ENCODE measurements around the gene SDF4. TPM values are rescaled to one million over a fixed set of nuclear protein-coding genes. Genes with fewer than 3 reads are reported as not detected.

Gene SDF4
- total RNA-seq, 3 donors from 2014 or later (not counting 1 experiment from before 2014, with no cell fraction given): 176 to 211 (median 184) TPM

DNA sequence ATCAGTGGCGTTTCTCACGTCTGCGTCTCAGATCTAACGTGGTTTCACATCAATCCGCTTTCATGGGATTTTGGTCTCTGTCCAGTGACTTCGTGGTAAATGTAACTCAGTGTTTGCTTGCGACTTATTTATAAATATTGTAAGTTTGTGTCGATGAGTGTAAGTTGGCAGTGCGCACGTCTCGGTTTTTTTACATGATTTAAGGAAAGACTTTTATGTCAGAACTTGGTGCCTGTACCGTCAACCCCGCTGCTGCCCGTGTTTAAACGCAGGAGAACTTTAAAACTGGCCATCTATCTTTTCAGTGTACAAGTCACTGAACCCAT lies 1.7 kb upstream of the SDF4 start:
- H3K4me3 Mint-ChIP-seq: peak overlapping the region; percentile 88
- Histone ChIP-seq H3K4me3 (ENCODE audit: low read length) (no peak overlapping the region), H3K36me3 (ENCODE audit: control insufficient read depth, insufficient read depth, low read length) (peaks cover 16% of the 10 kb centered on the region), H3K27me3 (ENCODE audit: control insufficient read depth, insufficient read depth, low read length) (peaks cover 2% of the 10 kb centered on the region), H3K27ac (ENCODE audit: low read length) (no peak overlapping the region), H3K9me3 (ENCODE audit: control insufficient read depth, insufficient read depth, low read length) (no peaks in the 10 kb centered on the region), H3K4me1 (ENCODE audit: control insufficient read depth, insufficient read depth, low read length) (peaks cover 47% of the 10 kb centered on the region)
- TF ChIP-seq, protein P1, sequence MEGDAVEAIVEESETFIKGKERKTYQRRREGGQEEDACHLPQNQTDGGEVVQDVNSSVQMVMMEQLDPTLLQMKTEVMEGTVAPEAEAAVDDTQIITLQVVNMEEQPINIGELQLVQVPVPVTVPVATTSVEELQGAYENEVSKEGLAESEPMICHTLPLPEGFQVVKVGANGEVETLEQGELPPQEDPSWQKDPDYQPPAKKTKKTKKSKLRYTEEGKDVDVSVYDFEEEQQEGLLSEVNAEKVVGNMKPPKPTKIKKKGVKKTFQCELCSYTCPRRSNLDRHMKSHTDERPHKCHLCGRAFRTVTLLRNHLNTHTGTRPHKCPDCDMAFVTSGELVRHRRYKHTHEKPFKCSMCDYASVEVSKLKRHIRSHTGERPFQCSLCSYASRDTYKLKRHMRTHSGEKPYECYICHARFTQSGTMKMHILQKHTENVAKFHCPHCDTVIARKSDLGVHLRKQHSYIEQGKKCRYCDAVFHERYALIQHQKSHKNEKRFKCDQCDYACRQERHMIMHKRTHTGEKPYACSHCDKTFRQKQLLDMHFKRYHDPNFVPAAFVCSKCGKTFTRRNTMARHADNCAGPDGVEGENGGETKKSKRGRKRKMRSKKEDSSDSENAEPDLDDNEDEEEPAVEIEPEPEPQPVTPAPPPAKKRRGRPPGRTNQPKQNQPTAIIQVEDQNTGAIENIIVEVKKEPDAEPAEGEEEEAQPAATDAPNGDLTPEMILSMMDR (IDR thresholded peaks at IDR 0.05): no peak
- WGBS (ENCODE audit: insufficient coverage): 94% methylated on average over 15 of the region's 15 CpGs
- peaks cover 28 to 29% of the 10 kb centered on the region in 2 donors for H3K4me1 Mint-ChIP-seq
- intact Hi-C loops (cut with micrococcal nuclease): no loop called here
- H3K27ac Mint-ChIP-seq: peak overlapping the region; percentile 64 to 70
- no peaks in the 10 kb centered on the region for H3K9me3 Mint-ChIP-seq
- H3K27me3 Mint-ChIP-seq (ENCODE audit: low read depth in 2 of 2): no peaks in the 10 kb centered on the region
- DNase-seq (no peak), ATAC-seq (no peak)
- no peaks in the 10 kb centered on the region for H3K36me3 Mint-ChIP-seq

DNA sequence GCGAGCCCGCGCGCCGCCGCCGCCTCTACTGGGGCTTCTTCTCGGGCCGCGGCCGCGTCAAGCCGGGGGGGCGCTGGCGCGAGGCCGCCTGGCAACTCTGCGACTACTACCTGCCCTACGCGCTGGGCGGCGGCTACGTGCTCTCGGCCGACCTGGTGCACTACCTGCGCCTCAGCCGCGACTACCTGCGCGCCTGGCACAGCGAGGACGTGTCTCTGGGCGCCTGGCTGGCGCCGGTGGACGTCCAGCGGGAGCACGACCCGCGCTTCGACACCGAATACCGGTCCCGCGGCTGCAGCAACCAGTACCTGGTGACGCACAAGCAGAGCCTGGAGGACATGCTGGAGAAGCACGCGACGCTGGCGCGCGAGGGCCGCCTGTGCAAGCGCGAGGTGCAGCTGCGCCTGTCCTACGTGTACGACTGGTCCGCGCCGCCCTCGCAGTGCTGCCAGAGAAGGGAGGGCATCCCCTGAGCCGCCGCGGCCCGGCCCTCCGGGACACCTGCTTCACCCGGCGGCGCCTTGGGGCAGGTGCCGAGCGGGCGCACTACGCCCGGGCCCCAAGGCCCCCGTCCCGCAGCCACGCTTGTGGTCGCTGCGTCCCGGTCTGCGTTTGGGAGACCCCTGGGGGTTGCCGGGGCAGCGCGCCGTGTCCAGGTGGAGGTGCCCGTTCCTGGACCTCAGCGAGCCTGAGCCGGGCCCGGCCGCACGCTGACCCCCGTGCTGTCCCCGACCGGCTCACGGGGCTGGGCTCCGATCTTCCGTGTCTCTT lies 1.2 kb upstream of the SDF4 start:
- H3K36me3 Mint-ChIP-seq: no peaks in the 10 kb centered on the region
- 84% methylated on average over 98 of the region's 98 CpGs for WGBS (ENCODE audit: insufficient coverage)
- intact Hi-C loops (cut with micrococcal nuclease): no loop called here

DNA sequence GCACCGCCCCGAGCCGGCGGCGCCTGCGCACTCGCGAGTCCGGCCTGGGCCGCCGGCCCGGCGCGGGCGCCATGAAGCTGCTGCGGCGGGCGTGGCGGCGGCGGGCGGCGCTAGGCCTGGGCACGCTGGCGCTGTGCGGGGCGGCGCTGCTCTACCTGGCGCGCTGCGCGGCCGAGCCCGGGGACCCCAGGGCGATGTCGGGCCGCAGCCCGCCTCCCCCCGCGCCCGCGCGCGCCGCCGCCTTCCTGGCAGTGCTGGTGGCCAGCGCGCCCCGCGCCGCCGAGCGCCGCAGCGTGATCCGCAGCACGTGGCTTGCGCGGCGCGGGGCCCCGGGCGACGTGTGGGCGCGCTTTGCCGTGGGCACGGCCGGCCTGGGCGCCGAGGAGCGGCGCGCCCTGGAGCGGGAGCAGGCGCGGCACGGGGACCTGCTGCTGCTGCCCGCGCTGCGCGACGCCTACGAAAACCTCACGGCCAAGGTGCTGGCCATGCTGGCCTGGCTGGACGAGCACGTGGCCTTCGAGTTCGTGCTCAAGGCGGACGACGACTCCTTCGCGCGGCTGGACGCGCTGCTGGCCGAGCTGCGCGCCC lies 501 bp upstream of the SDF4 start, which contains the start of gene B3GALT6:
TSS of gene B3GALT6 (plus strand) at position 30 of the 588 bp plus-strand sequence. CDS start at position 72, 42 bp downstream.
- DNase-seq (no peak), ATAC-seq (no peak)
- no peaks in the 10 kb centered on the region for H3K36me3 Mint-ChIP-seq
- Histone ChIP-seq H3K27ac (ENCODE audit: low read length) (peak within 1 kb of the TSS; percentile 76), H3K9me3 (ENCODE audit: control insufficient read depth, insufficient read depth, low read length) (no peaks in the 10 kb centered on the region), H3K4me3 (ENCODE audit: low read length) (peak within 1 kb of the TSS; percentile 89), H3K36me3 (ENCODE audit: control insufficient read depth, insufficient read depth, low read length) (peaks cover 28% of the 10 kb centered on the region), H3K27me3 (ENCODE audit: control insufficient read depth, insufficient read depth, low read length) (no peaks in the 10 kb centered on the region), H3K4me1 (ENCODE audit: control insufficient read depth, insufficient read depth, low read length) (peaks cover 48% of the 10 kb centered on the region)
- peaks cover 28 to 29% of the 10 kb centered on the region in 2 donors for H3K4me1 Mint-ChIP-seq
- no peaks in the 10 kb centered on the region for H3K27me3 Mint-ChIP-seq (ENCODE audit: low read depth in 2 of 2)
- H3K4me3 Mint-ChIP-seq: peak within 1 kb of the TSS; percentile 95
- H3K9me3 Mint-ChIP-seq: no peaks in the 10 kb centered on the region
- peak within 1 kb of the TSS; percentile 82 to 88 for H3K27ac Mint-ChIP-seq
- WGBS (ENCODE audit: insufficient coverage): 7% methylated on average over 100 of the region's 100 CpGs
- intact Hi-C loops (cut with micrococcal nuclease): no loop called here
- TF ChIP-seq, protein P1 (IDR thresholded peaks at IDR 0.05): no peak

More for the DNA sequence above, 1.2 kb upstream of the SDF4 start:
- Mint-ChIP-seq H3K4me3 (peak overlapping the region; percentile 88), H3K27me3 (ENCODE audit: low read depth in 2 of 2) (no peaks in the 10 kb centered on the region), H3K9me3 (no peaks in the 10 kb centered on the region), H3K27ac (peak overlapping the region; percentile 64 to 70), H3K4me1 (peaks cover 28 to 29% of the 10 kb centered on the region in 2 donors)
- ATAC-seq (no peak), DNase-seq (peak in 1 of 2 donors; percentile 26)
- H3K27ac ChIP-seq (ENCODE audit: low read length): no peak overlapping the region
- TF ChIP-seq, protein P1 (IDR thresholded peaks at IDR 0.05): no peak
- H3K27me3 ChIP-seq (ENCODE audit: control insufficient read depth, insufficient read depth, low read length): peaks cover 2% of the 10 kb centered on the region
- H3K36me3 ChIP-seq (ENCODE audit: control insufficient read depth, insufficient read depth, low read length): peaks cover 22% of the 10 kb centered on the region
- no peaks in the 10 kb centered on the region for H3K9me3 ChIP-seq (ENCODE audit: control insufficient read depth, insufficient read depth, low read length)
- H3K4me3 ChIP-seq (ENCODE audit: low read length): no peak overlapping the region
- peaks cover 49% of the 10 kb centered on the region for H3K4me1 ChIP-seq (ENCODE audit: control insufficient read depth, insufficient read depth, low read length)

All from natural killer cell (primary cell).